HG02981 (cell line): Measurements from ENCODE around the gene HSPH1.

ENCODE experiments used
- ATAC-seq: cut with Tn5 transposase; IDR thresholded peaks from one replicate; pipeline ENCODE4 v1.9.1; 2021; ENCODE audit warnings: mild to moderate bottlenecking, moderate library complexity; ENCODE audit not compliant: unreplicated experiment

Gene HSPH1

DNA sequence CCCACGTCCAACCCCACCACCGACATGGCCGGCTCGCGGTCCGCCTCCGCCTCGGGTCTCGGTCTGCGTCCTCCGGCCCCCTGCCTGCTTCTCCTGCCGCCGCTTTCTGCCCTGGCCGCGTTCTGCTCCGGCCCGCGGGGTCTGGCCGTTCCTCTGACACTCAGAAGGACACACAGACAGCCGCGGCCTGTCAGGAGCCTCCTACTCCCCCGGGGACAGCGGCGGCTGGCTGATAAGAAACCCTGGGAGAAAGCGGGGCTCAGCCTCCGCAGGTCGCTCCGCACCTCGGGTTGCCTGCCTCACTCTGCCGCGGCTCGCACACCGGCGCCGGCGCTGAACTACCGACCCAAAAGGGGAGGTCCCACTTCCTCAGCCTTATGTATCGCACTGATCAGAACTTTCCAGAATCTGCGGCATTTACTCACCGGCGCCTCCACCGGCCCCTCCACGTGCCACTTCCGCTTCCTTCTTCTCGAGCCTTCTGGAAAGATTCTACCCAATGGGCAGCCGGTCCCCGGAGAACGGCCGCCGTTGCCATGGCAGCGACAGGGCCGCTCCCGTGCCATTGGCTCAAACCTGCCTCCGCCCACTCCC, at the start of gene HSPH1:
HSPH1 (minus strand) TSS at position 348 of the 594 bp plus-strand sequence; CDS start at position 26, 322 bp downstream.
- peak; percentile 78 for ATAC-seq

GRCh38 chr13:31209841-31210210, 48.1 kb upstream of the HSPH1 start:
- no peak for ATAC-seq

DNA sequence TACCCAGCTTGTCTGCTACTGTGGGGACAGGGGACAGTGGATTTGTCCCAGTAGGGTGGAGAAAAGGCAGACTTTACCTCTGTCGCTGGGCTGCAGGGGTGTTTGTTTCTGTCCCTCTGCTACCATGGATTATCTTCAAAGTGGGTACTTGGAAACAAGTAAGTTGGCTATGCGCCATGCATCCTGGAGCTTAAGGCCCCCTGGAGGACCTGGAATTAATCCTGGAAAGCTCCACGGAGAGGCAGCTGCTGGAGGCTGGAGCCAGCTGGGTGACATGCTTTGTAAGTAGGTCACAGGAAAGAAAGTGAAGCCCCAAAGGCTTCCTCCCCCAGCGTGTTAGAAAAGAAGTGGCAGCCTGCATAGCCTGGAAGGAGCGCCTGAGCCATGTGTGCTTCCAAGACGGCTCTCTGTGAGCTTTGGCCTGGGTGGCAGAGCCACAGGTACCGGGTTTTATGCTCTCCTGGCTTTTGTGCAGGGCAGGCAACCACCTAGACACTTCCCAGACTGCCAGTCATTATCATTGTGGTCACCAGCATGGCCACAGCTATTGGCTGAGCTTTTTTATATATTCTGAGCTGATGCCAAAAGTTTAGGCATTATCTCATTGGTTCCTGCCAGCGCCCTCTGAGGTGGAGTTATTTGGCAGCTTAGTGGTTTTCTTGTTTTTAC, 47.6 kb upstream of the HSPH1 start:
- no peak for ATAC-seq

- no peak for ATAC-seq
Measured at GRCh38 chr13:31208559-31209122, 46.9 kb upstream of the HSPH1 start.

- no peak for ATAC-seq
Measured at GRCh38 chr13:31207661-31208552, 46.2 kb upstream of the HSPH1 start.

DNA sequence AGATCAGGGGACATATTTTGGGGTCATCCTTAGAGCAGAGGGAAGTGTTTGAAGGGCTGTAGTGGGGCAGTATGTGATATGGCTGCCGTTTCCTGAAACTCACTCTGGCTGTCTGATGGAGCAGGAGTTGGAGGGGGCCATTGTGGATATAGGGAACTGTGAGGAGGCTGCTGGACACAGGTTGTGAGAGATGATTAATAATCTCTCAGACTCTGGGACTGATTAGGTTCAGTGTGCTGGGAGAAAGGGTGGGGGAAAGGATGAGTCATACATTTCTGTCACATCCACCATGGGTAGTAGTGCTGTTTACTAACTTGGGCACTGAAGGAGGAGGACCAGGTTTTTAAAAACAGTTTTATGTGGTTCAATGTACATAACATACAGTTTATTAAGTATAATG, 42.9 kb upstream of the HSPH1 start:
- ATAC-seq = no peak

DNA sequence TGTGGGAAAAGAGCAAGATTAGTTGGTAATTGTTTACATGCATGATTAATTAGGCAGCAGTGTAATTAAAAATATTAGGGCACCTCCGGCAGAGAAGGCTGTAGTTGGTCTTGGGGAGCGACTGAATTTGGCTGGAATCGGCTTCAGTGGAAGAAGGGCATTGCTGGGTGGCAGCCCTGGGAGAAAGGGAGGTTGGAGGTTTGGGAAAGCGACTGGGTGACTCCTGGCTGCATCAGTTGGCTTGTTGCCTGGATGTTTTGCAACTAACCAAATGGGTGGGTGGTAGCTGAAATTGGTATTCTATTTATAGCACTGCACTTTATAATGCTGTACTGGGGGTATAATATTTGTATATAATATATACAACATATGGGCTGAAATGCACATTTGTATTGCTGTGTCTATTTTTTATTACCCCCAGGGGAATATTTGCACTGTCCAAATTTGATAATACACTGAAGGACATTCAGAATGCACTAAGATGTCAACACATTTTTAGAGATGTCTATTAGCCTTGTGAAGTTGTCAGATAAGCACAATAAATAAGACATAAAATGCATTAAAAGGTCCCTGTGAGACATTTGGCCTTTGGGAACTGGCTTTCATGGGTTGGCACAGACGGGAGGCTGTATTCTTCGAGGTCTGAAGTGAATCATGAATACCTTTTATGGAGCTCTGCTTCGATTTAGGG, 39.8 kb upstream of the HSPH1 start:
- no peak for ATAC-seq

GRCh38 chr13:31200637-31200971, 38.9 kb upstream of the HSPH1 start:
- peak; percentile 16 for ATAC-seq

DNA sequence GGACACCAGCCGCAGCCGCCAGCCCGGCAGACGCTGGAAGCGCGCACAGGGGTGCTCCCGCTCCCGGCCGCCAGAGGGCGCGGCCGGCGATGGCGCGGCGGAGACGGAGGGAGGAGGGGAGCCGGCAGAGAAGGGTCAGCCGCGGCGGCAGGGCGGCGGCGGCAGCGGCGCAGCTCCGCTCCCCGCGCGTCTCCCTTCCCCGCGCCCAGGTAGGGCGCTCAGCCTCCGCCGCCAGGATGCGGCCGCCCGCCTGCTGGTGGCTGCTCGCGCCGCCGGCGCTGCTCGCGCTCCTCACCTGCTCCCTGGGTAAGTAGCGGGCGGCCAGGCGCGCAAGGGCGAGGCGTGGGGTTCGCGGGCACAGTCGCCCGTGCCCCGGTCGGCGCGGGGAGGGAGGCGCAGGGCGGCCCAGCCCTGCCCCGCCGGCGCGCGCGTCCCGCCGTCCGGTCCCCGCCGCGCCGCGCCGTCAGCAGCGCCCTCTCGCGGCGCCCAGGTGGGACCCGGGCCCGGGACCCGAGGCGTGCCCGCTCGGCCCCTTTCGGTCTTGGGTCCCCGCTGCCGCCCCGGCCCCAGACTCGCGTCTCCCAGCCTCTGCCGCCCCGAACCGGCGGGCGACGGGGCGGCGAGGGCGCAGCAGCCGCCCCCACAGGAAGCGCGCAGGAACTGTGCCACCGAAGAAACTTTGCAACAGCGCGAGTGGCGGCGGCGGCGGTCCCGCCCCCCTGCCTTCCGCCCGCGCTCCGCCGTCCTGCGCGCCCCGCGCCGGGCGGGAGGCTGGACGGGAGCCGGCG, 38.3 kb upstream of the HSPH1 start, which contains the start of gene B3GLCT:
B3GLCT (plus strand) TSS at position 127 of the 788 bp plus-strand sequence; CDS start at position 237, 110 bp downstream.
- peak; percentile 80 for ATAC-seq

DNA sequence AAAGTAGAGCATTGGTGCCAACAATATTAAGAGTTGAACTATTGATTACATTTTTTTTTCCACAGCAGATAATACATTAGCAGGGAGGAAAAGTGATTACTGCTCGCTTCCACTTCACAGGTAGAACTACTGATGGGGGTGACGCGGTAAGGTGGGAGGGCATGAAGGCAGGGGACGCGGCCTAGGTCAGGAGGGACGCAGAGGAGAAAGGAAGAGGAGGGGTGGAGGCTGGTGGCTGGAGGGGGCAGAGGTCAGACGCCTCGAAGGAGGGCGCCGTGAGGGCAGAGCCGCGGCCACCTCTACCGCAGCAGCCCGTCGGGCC, 37.8 kb upstream of the HSPH1 start:
- no peak for ATAC-seq

GRCh38 chr13:31198519-31198918, 36.8 kb upstream of the HSPH1 start:
- ATAC-seq = no peak

- ATAC-seq = no peak
Measured at GRCh38 chr13:31196992-31197391, 35.3 kb upstream of the HSPH1 start.

GRCh38 chr13:31195616-31196015, 33.9 kb upstream of the HSPH1 start:
- ATAC-seq = no peak

DNA sequence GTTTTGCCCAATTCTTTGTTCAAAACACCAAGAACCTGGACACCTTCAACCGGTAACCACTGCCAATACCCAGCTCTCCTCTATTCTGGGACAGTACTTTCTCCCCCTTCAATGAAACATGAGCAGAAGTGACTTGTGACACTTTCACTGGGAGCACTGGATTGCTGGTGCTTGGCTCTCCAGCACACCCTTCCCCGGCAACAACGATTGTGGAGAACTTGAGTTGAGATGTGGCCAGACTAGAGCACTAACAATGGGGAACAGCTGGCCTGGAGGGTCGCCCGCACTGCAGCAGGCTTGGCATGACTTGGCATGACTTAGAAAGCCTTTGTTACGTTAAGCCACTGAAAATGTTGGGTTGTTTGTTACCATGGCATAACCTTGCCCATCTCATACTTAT, 30.6 kb upstream of the HSPH1 start:
- no peak for ATAC-seq

DNA sequence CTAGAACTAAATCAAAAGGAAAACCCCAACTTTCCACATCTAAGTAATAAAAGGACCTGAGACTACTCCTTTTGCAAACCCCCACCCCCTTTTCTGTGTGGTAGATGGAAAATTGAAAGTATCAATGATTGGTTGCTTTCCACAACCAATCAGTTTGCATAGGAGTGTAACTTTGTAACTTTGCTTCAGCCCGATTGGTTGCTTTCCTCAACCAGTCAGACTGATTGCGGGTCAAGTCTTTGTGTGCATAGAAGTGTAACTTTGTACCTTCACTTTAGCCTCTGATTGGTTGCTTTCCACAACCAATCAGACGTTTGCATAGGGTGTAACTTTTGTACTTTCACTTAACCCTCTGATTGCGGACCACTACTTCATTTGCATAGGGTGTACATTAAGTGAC, 30.0 kb upstream of the HSPH1 start:
- no peak for ATAC-seq

- no peak for ATAC-seq
Measured at GRCh38 chr13:31184981-31185645, 23.4 kb upstream of the HSPH1 start.

- no peak for ATAC-seq
Measured at GRCh38 chr13:31184451-31184850, 22.7 kb upstream of the HSPH1 start.

GRCh38 chr13:31182987-31183386, 21.3 kb upstream of the HSPH1 start:
- no peak for ATAC-seq

GRCh38 chr13:31179754-31180153, 18.1 kb upstream of the HSPH1 start:
- ATAC-seq = no peak

- ATAC-seq = no peak
Measured at GRCh38 chr13:31179241-31179640, 17.5 kb upstream of the HSPH1 start.
